ENCODE data around the gene LARGE2. TPM values are rescaled to one million over a fixed set of nuclear protein-coding genes. Genes with fewer than 3 reads are reported as not detected.

Gene LARGE2
- total RNA-seq, 4 donors from 2014 or later: 2.5 TPM; not detected in 3

- Histone ChIP-seq H3K9me3 (no peaks in the 10 kb centered on the region), H3K36me3 (peaks cover 0 to 69% of the 10 kb centered on the region in 2 donors), H3K4me1 (no peaks in the 10 kb centered on the region), H3K27me3 (peaks cover 2% of the 10 kb centered on the region), H3K4me3 (no peak overlapping the region), H3K27ac (no peak overlapping the region)
- WGBS, 2 donors (ENCODE audit: low coverage in 1 of 2): 88 to 93% methylated on average over 3 to 6 of the region's 8 CpGs
- TF ChIP-seq CTCF (IDR thresholded peaks at IDR 0.05) (no peak), EP300 (IDR thresholded peaks at IDR 0.05) (no peak), POLR2A (IDR thresholded peaks at IDR 0.05) (no peak), POLR2AphosphoS5 (IDR thresholded peaks at IDR 0.05) (no peak)
- no peak for ATAC-seq
These were observed 9.8 kb downstream of the LARGE2 start for GRCh38 chr11:45932217-45932616.

- H3K27me3 ChIP-seq: no peaks in the 10 kb centered on the region
- no peak for ATAC-seq
- no peaks in the 10 kb centered on the region for H3K9me3 ChIP-seq
- H3K36me3 ChIP-seq: peaks cover 0 to 80% of the 10 kb centered on the region in 2 donors
- no peak overlapping the region for H3K4me3 ChIP-seq
- no peak overlapping the region for H3K27ac ChIP-seq
- no peaks in the 10 kb centered on the region for H3K4me1 ChIP-seq
- TF ChIP-seq CTCF (IDR thresholded peaks at IDR 0.05) (no peak), POLR2AphosphoS5 (IDR thresholded peaks at IDR 0.05) (no peak), EP300 (IDR thresholded peaks at IDR 0.05) (no peak), POLR2A (IDR thresholded peaks at IDR 0.05) (no peak)
- WGBS, 2 donors (ENCODE audit: low coverage in 1 of 2): 18 to 60% methylated on average over 2 to 6 of the region's 15 CpGs
These were observed 10.8 kb downstream of the LARGE2 start for GRCh38 chr11:45933131-45933831.

GRCh38 chr11:45933846-45934579 is 11.6 kb downstream of the LARGE2 start:
- TF ChIP-seq POLR2A (IDR thresholded peaks at IDR 0.05): no peak
- TF ChIP-seq EP300 (IDR thresholded peaks at IDR 0.05): no peak
- no peak for TF ChIP-seq CTCF (IDR thresholded peaks at IDR 0.05)
- TF ChIP-seq POLR2AphosphoS5 (IDR thresholded peaks at IDR 0.05): no peak
- H3K4me1 ChIP-seq: no peaks in the 10 kb centered on the region
- H3K27ac ChIP-seq: no peak overlapping the region
- no peaks in the 10 kb centered on the region for H3K9me3 ChIP-seq
- H3K27me3 ChIP-seq: no peaks in the 10 kb centered on the region
- H3K4me3 ChIP-seq: no peak overlapping the region
- ATAC-seq: no peak
- peaks cover 0 to 85% of the 10 kb centered on the region in 2 donors for H3K36me3 ChIP-seq
- WGBS, 2 donors (ENCODE audit: low coverage in 1 of 2): 85 to 87% methylated on average over 4 of the region's 21 CpGs

GRCh38 chr11:45934580-45935318 is 12.3 kb downstream of the LARGE2 start:
- no peak for ATAC-seq
- Histone ChIP-seq H3K4me1 (no peaks in the 10 kb centered on the region), H3K9me3 (no peaks in the 10 kb centered on the region), H3K27me3 (no peaks in the 10 kb centered on the region), H3K36me3 (peaks cover 0 to 87% of the 10 kb centered on the region in 2 donors), H3K4me3 (no peak overlapping the region), H3K27ac (no peak overlapping the region)
- WGBS, 2 donors (ENCODE audit: low coverage in 1 of 2): 80 to 82% methylated on average over 1 to 3 of the region's 12 CpGs
- TF ChIP-seq EP300 (IDR thresholded peaks at IDR 0.05) (no peak), CTCF (IDR thresholded peaks at IDR 0.05) (no peak), POLR2AphosphoS5 (IDR thresholded peaks at IDR 0.05) (no peak), POLR2A (IDR thresholded peaks at IDR 0.05) (no peak)

Data from gastroesophageal sphincter (tissue), 4 donors.